GM21528 (cell line): ENCODE data around the gene ZNF428.
A peak's percentile ranks its signal among the peaks of the same experiment; 100 is the strongest.
"Not testable (repeated sequence)": the region's sequence is repeated elsewhere in the genome, so short reads cannot be mapped to it uniquely, and the experiment has no call there.

ENCODE experiments used
- ATAC-seq: cut with Tn5 transposase; IDR thresholded peaks from one replicate; pipeline ENCODE4 v1.9.1; 2021; ENCODE audit warnings: mild to moderate bottlenecking, moderate library complexity; ENCODE audit not compliant: unreplicated experiment, low FRiP score

ZNF428 gene

GRCh38 chr19:43619262-43620060 is at the start of gene ZNF428:
ZNF428 (minus strand) TSS chr19:43619629; CDS start chr19:43614304, 5,325 bp downstream.
- ATAC-seq = peak; percentile 72

GRCh38 chr19:43668406-43669109 is 49.1 kb upstream of the ZNF428 start:
- ATAC-seq = peak; percentile 90

- ATAC-seq = no peak
These were observed 48.5 kb upstream of the ZNF428 start for GRCh38 chr19:43667876-43668405.

GRCh38 chr19:43667126-43667875 is 47.9 kb upstream of the ZNF428 start:
- ATAC-seq = no peak

GRCh38 chr19:43664018-43664417 is 44.6 kb upstream of the ZNF428 start:
- no peak for ATAC-seq

- no peak for ATAC-seq
These were observed 43.1 kb upstream of the ZNF428 start for GRCh38 chr19:43662487-43662886.

GRCh38 chr19:43660971-43661360 is 41.5 kb upstream of the ZNF428 start:
- no peak for ATAC-seq

- ATAC-seq = no peak
These were observed 41.0 kb upstream of the ZNF428 start for GRCh38 chr19:43660301-43660970.

GRCh38 chr19:43658494-43658893 is 39.1 kb upstream of the ZNF428 start:
- no peak for ATAC-seq

GRCh38 chr19:43658001-43658400 is 38.6 kb upstream of the ZNF428 start:
- ATAC-seq = no peak

- no peak for ATAC-seq
These were observed 37.0 kb upstream of the ZNF428 start for GRCh38 chr19:43656436-43656835.

GRCh38 chr19:43652546-43652874 is 33.1 kb upstream of the ZNF428 start:
- no peak for ATAC-seq

- ATAC-seq = no peak
These were observed 32.5 kb upstream of the ZNF428 start for GRCh38 chr19:43651758-43652545.

GRCh38 chr19:43650276-43650675 is 30.8 kb upstream of the ZNF428 start:
- not testable (repeated sequence) for ATAC-seq

- no peak for ATAC-seq
These were observed 30.1 kb upstream of the ZNF428 start for GRCh38 chr19:43649514-43649913.

- no peak for ATAC-seq
These were observed 29.2 kb upstream of the ZNF428 start for GRCh38 chr19:43648633-43649032.

GRCh38 chr19:43644181-43644580 is 24.8 kb upstream of the ZNF428 start:
- ATAC-seq = no peak

- ATAC-seq = no peak
These were observed 23.9 kb upstream of the ZNF428 start for GRCh38 chr19:43643326-43643725.

- ATAC-seq = no peak
These were observed 23.1 kb upstream of the ZNF428 start for GRCh38 chr19:43642531-43642930.

GRCh38 chr19:43641333-43641732 is 21.9 kb upstream of the ZNF428 start:
- ATAC-seq = no peak
